GM21786 (cell line): ENCODE data around the gene RPUSD3.

Experiments used
- ATAC-seq: cut with Tn5 transposase; IDR thresholded peaks from one replicate; pipeline ENCODE4 v1.9.1; 2021; ENCODE audit not compliant: unreplicated experiment

Gene RPUSD3

DNA sequence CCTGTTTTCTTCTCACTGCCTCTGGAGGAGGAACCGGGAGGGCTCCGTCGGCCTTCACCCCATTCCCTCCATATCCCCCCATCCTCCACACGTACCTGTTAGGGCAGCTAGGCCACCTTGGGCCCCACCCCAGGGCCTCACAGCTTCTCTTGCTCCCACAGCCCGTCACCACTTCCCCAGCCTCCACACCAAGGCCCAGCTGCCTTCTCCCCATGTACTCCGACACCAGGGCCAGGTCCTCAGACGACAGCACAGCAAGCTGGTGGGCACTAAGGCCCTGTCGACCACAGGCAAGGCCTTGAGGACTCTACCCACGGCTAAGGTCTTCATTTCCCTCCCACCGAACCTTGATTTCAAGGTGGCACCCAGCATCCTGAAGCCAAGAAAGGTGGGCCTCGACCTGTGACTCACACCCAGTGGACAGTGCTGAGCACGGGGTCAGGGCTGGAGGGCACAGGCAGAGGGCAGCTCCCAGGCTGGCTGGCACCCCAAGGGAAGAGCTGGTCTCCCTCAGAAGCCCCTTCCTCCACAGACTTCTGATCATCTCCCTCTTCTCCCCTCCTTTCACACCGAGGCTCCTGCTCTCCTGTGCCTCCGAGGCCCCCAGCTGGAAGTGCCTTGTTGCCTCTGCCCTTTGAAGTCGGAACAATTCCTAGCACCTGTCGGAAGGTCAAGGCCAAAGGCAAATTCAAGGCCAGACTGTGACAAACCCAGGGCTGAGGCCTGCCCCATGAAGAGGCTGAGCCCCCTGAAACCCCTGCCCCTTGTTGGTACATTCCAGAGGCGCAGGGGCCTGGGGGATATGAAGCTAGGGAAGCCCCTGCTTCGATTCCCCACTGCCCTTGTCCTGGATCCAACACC, 9.1 kb downstream of the RPUSD3 start:
- no peak for ATAC-seq

DNA sequence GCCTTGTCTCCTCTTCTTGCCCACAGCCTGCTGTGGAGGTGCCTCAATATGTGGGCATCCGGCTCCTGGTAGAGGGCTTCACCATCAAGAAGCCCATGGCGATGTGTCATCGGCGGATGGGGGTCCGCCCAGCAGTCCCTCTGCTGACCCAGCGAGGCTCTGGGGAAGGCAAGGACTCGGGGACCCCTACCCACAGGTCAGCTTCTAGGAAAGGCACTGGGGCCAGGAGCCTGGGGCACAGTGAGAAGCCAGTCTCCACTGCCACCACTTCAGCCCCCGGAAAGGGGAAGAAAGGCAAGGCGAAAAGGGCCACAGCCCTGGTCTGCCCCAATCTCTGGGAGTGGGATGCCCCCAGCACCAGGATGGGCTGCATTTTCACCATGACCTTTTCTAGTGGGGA, 10.7 kb downstream of the RPUSD3 start:
- no peak for ATAC-seq

DNA sequence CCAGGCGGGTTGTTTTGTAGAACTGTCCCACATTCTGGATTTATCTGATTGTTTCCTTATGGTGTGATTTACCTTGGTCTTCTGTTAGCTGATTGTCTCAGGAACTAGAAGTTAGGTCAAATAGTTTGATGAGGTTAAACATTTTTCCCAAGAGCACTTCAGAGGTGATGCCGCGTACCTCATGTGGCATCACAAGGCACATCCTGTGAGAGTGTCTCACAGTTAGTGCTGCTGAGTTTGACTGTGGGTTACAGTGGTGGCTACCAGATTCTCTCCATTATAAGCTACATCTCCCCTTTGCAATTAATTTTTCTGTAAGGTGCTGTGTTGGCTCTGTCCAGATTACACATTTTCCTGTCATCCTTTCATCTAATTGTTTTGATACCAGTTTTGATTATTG, 12.6 kb downstream of the RPUSD3 start:
- no peak for ATAC-seq

DNA sequence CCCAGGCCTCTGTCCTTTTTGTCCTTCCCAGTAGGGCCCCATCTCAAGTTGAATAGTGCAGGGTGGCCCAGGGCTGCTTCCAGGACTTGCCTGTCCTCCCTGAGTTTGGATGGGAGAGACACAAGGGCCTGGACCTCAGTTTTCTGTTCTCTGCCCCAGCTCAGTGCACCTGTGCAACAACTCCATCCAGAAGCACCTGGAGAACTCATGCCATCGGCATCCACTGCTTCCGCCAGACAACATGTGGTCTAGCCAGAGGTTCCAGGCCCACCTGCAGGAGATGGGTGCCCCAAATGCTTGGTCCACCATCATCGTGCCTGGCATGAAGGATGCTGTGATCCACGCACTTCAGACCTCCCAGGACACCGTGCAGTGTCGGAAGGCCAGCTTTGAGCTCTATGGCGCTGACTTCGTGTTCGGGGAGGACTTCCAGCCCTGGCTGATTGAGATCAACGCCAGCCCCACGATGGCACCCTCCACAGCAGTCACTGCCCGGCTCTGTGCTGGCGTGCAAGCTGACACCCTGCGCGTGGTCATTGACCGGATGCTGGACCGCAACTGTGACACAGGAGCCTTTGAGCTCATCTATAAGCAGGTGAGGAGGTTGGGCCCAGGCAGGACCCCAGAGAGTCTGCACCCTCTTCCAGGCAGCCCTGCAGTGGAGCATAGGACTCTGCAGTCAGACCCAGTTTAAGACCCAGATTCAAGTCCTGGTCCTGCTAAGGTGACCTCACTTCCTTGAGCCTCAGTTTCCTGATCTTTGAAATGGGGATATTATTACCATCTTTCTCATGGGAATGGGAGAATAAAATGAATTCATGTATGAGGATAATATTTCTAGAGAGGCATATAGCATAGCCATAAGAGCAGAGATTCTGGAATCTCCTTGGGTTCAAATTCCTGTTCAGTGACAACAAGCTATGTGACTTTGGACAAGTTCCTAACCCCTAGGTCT, 14.7 kb downstream of the RPUSD3 start:
- ATAC-seq, result no peak

DNA sequence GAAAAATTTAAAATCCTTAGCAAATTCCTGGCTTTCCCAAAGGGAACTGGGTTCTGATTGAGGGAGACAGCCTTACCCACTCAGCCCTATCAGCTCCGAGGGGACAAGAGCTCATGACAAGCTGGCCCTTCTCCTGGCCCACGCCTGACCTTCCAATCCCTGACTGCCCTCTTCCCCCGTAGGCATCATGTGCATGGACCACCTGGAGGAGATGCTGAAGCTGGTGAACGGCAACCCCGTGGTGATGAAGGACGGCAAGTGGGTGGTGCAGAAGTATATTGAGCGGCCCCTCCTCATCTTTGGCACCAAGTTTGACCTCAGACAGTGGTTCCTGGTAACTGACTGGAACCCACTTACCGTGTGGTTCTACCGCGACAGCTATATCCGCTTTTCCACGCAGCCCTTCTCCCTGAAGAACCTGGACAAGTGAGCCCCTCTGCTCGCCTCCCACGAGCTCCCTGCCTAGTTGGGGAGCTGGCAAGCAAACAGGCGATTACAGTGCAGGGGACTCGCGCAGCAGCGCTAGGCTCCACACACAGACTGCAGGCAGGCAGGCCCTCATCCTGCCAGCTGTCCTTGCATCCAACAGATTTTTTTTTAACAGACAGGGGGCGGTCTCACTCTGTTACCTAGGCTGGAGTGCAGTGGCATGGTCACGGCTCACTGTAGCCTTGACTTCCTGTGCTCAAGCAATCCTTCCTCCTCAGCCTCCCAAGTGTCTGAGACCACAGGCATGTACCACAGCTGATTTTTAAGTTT, 16.8 kb downstream of the RPUSD3 start:
- no peak for ATAC-seq

DNA sequence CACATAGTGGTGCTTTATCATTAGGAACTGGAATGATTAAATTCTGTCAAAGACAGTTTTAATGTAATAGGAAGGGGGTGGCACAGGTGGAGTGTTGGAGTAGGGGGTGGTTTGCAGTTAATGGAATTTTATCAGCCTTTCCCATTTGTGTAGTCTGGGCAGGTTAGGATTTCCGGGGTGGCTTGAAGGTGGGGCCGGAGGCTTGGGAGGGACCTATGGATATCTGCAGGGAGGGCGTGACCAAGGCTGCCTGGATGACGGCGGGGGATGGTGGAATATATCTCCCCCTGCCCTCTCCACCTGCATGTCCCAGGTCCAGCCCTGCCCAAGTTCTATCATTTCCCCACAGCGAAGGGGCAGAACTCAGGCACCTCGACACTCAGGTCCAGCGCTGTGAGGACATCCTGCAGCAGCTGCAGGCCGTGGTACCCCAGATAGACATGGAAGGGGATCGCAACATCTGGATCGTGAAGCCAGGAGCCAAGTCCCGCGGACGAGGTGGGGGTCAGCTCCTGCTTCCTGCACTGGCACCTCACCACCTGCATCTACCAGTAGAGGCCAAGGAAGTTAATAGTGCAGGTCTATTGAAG, 18.3 kb downstream of the RPUSD3 start:
- no peak for ATAC-seq

DNA sequence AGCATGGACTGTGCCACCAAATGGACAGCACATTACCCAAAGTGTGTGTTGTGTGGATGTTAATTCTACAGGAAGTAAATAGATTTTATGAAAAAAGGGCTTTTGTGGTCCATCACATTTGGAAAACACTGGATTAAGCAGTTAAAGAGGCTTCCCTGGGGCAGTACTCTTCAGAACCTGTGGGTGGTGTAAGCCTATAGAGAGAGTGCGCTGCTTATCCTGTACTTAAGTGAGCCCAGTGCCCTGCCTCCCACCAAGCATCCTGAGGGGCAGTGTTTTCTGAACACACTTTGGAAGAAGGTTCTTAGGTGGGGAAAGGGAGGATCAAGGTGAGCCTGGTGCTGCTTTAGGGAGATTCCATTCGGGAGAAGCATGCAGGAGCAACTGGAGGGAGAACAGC, 22.9 kb downstream of the RPUSD3 start:
- ATAC-seq, result no peak

DNA sequence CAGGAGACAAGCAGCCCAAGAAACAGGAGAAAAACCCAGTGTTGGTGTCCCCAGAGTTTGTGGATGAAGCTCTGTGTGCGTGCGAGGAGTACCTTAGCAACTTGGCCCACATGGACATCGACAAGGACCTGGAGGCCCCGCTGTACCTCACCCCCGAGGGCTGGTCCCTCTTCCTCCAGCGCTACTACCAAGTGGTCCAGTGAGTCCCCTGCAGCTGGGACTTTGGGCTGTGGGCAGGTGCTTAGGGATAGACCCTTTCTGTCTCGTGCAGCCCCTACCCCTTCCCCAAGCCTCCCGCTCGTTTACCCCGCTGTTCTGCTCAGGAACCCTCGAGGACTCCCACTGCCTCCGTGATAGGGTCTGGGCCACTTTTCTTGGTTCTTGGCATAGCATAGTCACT, 23.3 kb downstream of the RPUSD3 start:
- no peak for ATAC-seq

DNA sequence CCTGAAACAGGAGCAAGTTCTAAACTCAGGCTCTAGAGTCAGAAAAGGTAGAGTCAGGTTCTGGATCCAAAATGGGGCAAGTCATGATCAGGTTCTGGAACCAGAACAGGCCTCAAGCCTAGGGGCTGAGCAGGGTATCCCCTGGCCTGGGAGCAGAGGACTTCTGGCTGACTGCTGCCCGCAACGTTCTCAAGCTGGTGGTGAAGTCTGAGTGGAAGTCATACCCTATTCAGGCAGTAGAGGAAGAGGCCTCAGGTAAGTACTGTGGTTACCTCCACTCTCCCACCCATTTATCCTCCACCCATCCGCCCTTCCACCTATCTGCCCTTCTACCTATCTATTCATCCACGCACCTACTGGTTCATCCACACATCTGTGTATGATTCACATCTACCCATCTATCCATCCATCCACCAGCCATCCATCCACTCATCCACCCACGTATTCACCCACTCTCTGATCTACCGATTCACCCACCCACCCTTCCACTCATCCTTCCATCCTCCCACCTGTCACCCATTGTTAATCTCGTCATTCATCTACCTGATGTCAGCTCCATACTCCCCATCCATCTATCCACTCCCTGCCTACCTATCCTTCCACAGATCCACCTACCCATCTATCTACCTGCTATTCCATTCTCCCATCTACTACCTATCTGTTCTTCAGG, 25.0 kb downstream of the RPUSD3 start:
- ATAC-seq, result no peak

DNA sequence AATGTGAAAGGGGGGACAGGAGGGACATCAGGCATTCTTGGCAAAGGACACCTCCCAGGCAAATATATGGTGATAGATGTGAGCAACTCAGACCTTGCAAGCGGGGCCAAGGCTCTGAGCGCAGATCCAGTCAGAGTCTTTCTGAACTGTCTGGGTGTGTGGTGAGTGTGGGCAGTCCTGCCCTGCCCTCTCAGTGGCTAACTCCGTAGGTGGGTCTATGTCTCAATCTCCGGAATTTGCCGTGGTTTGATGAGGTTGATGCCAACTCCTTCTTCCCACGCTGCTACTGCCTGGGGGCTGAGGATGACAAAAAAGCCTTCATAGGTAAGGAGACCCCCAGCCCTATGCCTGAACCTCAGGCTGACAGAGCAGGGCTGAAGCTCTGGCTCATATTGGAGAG, 26.4 kb downstream of the RPUSD3 start:
- no peak for ATAC-seq

DNA sequence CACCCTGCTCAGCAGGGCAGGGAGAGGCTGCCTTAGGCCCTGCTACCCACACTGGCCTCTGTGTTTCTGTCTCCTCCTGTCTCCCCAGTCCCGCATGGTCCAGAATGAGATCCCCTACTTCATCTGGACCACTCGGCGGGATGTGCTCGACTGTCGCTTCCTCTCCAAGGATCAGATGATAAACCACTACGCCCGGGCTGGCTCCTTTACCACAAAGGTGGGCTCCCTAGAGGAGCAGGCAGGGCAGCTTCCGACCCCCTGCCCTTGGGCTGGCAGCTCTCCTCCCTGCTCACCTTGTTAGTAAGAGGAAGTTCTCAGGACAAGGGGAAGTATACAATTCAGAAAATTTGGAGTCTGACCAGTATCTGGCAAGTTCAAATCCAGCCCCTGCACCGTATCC, 27.8 kb downstream of the RPUSD3 start:
- no peak for ATAC-seq

DNA sequence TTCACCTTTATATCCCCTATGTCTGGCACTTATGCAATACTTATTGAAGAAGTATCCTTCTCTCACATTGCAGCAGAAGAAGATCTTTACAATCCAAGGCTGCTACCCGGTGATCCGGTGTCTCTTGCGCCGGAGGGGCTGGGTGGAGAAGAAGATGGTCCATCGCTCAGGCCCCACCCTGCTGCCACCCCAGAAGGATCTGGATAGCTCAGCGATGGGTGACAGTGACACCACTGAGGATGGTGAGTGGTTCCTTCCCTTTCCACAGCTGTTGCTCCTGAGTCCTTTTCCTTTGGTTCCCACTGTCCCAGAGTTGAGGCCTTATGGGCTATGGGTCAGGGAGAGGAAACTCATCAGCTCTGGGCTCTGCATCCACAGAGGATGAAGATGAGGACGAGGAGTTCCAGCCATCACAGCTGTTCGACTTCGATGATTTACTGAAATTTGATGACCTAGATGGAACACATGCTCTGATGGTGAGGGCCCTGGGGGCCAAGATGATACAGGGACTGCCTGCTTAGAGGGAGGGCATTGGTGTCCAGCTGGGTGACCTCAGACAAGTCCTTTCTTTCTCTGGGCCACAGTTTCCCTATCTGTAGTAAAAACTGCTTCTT, 30.8 kb downstream of the RPUSD3 start:
- ATAC-seq, result no peak

DNA sequence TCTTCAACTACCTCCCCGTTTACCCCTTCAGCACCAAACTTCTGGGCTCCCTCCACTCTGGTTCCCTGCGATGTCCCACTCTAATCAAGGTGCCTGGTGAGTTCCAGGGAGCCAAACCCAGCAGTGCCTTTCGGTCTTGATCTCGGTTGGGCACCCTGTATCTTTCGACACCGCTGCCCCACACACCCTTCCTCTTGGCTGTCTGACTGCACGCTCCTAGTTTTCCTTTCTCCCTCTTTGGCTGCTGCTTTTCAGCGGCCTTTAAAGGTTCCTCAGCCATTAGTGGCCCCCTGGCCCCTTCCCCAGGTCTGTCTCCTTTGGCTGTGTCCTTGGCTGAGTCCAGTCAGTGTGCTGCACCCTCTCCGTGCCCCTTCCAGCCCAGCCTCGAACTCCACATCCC, 33.0 kb downstream of the RPUSD3 start:
- no peak for ATAC-seq

DNA sequence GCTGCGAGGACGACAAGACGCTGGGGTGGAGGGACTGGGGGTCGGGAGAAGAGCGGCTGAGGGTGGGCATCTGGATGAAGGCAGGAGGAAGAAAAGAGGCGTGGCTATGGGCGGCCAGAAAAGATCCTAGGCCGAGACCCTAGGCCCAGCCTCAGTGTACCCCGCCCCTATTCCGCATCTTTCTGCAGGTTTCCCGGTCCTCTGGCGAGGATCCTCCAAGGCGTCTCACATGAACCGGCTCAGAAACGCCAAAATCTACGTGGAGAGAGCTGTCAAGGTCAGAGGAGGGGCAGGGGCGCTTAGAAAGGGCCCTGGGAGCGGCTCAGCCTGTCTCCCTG, 33.4 kb downstream of the RPUSD3 start:
- no peak for ATAC-seq

DNA sequence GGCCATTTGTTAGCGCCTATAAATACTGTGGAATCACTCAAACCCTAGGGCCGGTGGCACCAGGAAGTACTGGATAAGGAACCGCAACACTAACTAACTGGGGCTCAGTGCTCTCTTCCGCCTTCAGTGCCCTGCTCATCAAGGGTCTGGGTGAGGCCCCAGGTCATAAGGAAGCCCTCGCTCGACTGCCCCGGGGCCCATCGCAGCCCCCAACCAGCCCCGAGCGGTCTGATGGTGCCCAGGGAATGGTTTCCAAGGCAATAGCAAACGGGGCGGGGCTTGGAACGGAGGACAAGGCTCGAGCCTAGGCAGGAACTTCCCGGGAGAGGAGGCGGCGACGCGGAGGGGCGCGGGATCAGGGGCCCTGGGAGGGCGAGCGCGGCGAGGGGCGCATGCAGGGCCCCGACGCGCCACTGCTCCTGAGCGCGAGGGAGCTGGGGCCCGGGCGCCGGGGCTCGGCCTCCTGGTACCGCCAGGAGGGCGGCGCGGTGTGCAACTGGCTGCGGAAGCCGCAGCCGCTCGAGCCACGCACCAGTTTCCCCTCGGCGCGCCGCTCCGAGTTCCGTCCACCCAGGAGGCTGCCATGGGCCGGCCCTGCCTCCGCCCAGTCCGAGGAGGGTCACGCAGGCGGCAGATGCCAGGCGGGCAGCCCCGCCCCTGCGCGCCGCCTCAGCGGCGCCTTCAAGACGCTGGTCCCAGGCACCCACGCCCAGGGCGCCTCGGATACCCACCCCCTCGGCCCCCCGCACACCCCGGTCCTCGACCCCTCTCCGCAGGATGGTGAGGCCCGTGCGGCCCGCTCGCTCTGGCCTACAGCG, 34.0 kb downstream of the RPUSD3 start, which contains the start of gene TTLL3:
Gene TTLL3, plus strand, starts transcription at position 648 of the 818 bp plus-strand sequence. CDS start 400 bp downstream, outside the sequence.
- peak; percentile 48 for ATAC-seq

DNA sequence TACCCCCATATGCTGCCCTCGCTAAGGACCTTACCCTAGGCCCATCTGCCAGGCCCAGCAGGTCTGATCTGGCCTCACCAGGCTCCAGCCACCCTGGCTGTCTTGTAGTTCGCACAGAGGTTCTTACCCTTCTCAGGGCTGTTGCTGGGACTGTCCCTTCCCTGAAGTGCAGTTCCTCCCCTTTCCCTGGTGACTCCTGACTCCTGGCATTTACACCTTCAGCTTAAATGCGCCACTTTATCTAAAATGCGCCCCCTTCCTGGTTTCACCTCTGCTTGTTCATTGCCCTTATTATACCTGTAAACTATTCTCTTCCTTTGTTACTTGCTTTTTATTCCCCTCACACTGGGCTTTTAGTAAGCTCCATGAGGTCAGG, 34.6 kb downstream of the RPUSD3 start:
- ATAC-seq, result peak; percentile 26

DNA sequence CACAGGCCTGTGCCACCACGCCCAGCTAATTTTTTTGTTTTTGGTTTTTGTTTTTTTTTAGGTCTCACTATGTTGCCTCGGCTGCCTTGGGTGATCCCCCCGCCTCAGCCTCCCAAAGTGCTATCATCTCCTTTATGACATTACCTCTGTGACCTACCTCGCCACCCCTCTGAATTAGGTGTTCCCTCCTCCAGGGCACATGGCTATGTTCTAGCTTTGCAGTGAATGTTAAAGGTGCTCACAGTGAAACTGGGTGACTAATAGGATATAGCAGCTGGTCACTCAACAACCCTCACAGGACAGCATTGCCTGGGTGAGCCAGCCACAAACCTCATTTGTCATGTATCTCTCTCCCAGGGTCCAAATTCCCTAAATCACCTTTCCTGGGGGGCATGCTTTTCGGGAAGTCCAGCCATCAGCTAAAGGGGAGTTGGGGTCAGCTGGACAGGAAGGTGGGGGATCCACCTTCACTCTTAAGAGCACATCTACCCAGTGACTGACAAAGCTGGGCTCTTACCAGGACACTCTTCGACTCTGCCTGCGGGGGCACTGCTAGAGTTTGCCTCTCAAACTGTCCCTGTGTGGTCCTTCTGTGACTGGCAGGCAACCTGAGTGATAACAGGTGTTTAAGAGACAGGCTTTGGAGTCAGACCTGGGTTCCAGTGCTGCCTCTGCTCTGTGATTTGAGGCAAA, 35.3 kb downstream of the RPUSD3 start:
- peak; percentile 58 for ATAC-seq

DNA sequence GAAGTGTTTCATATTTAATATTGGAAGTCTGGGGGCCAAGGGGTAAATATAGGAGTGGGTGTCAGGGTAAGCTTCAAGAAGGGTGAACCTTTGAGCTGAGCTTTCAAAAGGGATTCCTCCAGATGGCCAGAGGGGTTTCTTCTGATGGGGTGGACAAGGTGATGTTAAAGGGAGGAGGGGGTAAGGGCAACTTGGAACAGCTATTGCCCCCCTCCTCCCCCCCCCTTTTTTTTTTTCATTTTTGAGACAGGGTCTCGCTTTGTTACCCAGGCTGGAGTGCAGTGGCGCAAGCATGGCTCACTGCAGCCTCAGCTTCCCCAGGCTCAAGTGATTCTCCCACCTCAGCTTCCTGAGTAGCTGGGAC, 35.8 kb downstream of the RPUSD3 start:
- no peak for ATAC-seq
